GM13977 (cell line): Measurements from ENCODE around the gene SEMA3B.
A peak's percentile ranks its signal among the peaks of the same experiment; 100 is the strongest.
"Not testable (repeated sequence)": the region's sequence is repeated elsewhere in the genome, so short reads cannot be mapped to it uniquely, and the experiment has no call there.

Experiments
- DNase-seq: peaks from one replicate; pipeline ENCODE4 v3.0.0; 2012; ENCODE audit warnings: low spot score
- CTCF ChIP-seq: IDR thresholded peaks from 2 replicates; pipeline ENCODE4 v1.5.1; 2012; ENCODE audit warnings: mild to moderate bottlenecking, control low read depth; ENCODE audit not compliant: insufficient read depth; ENCODE audit errors: extremely low read depth, missing control alignments
- in situ Hi-C: fragments of 300-500 bp; cut with MboI; formaldehyde crosslinking; loops from one replicate; pipeline ENCODE4 v1.12.0; 2022; ENCODE audit warnings: low sequenced_read_pairs, low pct_unique_long_range_greater_than_20kb, mixed read lengths, inconsistent platforms; ENCODE audit not compliant: unreplicated experiment

Gene SEMA3B

GRCh38 chr3:50224639-50225038 lies 44.3 kb upstream of the SEMA3B start:
- DNase-seq = no peak
- no peak for TF ChIP-seq CTCF
- in situ Hi-C loops = loop anchor here (10.0 kb wide), 1 partner anchor 50 kb away; the partner anchor contains the start of gene LSMEM2

- DNase-seq = peak; percentile 57
- in situ Hi-C loops = loop anchor here (10.0 kb wide), 1 partner anchor 48 kb away; the partner anchor contains the start of gene LSMEM2
- no peak for TF ChIP-seq CTCF
These were observed 42.0 kb upstream of the SEMA3B start for GRCh38 chr3:50226888-50227389.

- TF ChIP-seq CTCF = peak; percentile 91
- in situ Hi-C loops = loop anchor here (10.0 kb wide), 1 partner anchor 47 kb away; the partner anchor contains the start of gene LSMEM2
These were observed 41.4 kb upstream of the SEMA3B start for GRCh38 chr3:50227390-50228183.

GRCh38 chr3:50228184-50228763 lies 40.7 kb upstream of the SEMA3B start:
- in situ Hi-C loops = loop anchor here (10.0 kb wide), 1 partner anchor 47 kb away; the partner anchor contains the start of gene LSMEM2
- DNase-seq = not testable (repeated sequence)

More at GRCh38 chr3:50227390-50228183, 41.4 kb upstream of the SEMA3B start:
- peak; percentile 95 for DNase-seq

GRCh38 chr3:50229490-50229889 lies 39.5 kb upstream of the SEMA3B start:
- no peak for DNase-seq
- TF ChIP-seq CTCF = no peak
- in situ Hi-C loops = loop anchor here (10.0 kb wide), 1 partner anchor 45 kb away; the partner anchor contains the start of gene LSMEM2

GRCh38 chr3:50230104-50230793 lies 38.7 kb upstream of the SEMA3B start:
- DNase-seq = no peak
- in situ Hi-C loops = no loop called here
- TF ChIP-seq CTCF = no peak
